Osteoblast (primary cell): Measurements from ENCODE around the gene LYRM1. TPM values are rescaled to one million over a fixed set of nuclear protein-coding genes. Genes with fewer than 3 reads are reported as not detected.
"Not testable (repeated sequence)": the region's sequence is repeated elsewhere in the genome, so short reads cannot be mapped to it uniquely, and the experiment has no call there.

Experiments used
- DNase-seq: peaks from one replicate; pipeline ENCODE4 v3.0.0; 2011; ENCODE audit warnings: low spot score, mixed read lengths; ENCODE audit not compliant: insufficient read length; ENCODE audit errors: missing footprints
- H2AFZ ChIP-seq: 2 replicates; pipeline ENCODE4 v1.6.0; 2011; ENCODE audit warnings: mild to moderate bottlenecking, low read length
- H3K27ac ChIP-seq: 2 replicates; pipeline ENCODE4 v1.5.1; 2011; ENCODE audit warnings: mild to moderate bottlenecking, low read depth, low read length, moderate library complexity
- H3K27me3 ChIP-seq: 2 replicates; pipeline ENCODE4 v1.6.0; 2012; ENCODE audit warnings: mild to moderate bottlenecking, control low read depth, inconsistent platforms, low read length, moderate library complexity; ENCODE audit not compliant: insufficient read depth
- H3K36me3 ChIP-seq: 2 replicates; pipeline ENCODE4 v1.5.1; 2011; ENCODE audit warnings: mild to moderate bottlenecking, low read length, control low read depth, moderate library complexity; ENCODE audit not compliant: insufficient read depth
- H3K4me1 ChIP-seq: 2 replicates; pipeline ENCODE4 v1.5.1; 2011; ENCODE audit warnings: mild to moderate bottlenecking, low read length, control low read depth, moderate library complexity; ENCODE audit not compliant: insufficient read depth
- H3K4me2 ChIP-seq: 2 replicates; pipeline ENCODE4 v1.6.0; 2011; ENCODE audit warnings: mild to moderate bottlenecking, low read length; ENCODE audit not compliant: insufficient read depth
- H3K4me3 ChIP-seq: fragments of 200-600 bp; sonication (generic); 3 replicates; pipeline ENCODE4 v1.5.1; 2012; ENCODE audit warnings: mild to moderate bottlenecking, low read length, inconsistent platforms; ENCODE audit not compliant: insufficient read depth
- H3K79me2 ChIP-seq: 2 replicates; pipeline ENCODE4 v1.6.0; 2012; ENCODE audit warnings: mild to moderate bottlenecking, low read length, control low read depth, inconsistent platforms; ENCODE audit not compliant: insufficient read depth
- H3K9me3 ChIP-seq: 2 replicates; pipeline ENCODE4 v1.5.1; 2011; ENCODE audit warnings: low read depth, low read length, control low read depth
- H4K20me1 ChIP-seq: 2 replicates; pipeline ENCODE4 v1.6.0; 2012; ENCODE audit warnings: mild to moderate bottlenecking, low read length, control low read depth; ENCODE audit not compliant: insufficient read depth
- total RNA-seq: library from RNA; depleted of rRNA; stranded (reverse); fragments of >200 nt; gene quantifications from 2 replicates; pipeline ENCODE4 v1.2.3, GENCODE V29; 2012
- TF ChIP-seq, protein P1 (sequence below): IDR thresholded peaks from 2 replicates; pipeline ENCODE4 v1.5.1; 2011; ENCODE audit warnings: mild to moderate bottlenecking, low read depth, low read length, moderate library complexity; ENCODE audit errors: extremely low read depth

The LYRM1 gene
- total RNA-seq, 1 donor, result 44.9 TPM

DNA sequence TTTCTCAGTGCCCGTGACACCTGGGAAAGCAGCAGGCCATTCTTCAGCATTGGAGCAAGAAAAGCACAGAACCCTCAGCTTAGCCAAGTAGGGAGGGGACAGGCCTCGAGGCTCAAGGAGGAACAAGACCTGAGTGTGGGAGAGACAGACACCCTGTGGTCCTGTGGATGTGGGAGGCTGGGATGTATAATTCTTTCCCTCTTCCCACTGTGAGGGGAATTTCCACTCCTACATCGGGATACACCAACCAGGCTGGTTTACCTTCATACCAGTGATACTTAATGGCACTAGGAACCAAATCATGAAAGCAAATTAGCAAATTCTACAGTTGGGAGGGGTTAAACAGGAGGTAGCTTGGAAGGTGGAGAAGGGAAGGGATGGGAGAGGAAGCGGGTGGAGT, 41.7 kb downstream of the LYRM1 start:
- H3K4me3 ChIP-seq, result no peak overlapping the region

DNA sequence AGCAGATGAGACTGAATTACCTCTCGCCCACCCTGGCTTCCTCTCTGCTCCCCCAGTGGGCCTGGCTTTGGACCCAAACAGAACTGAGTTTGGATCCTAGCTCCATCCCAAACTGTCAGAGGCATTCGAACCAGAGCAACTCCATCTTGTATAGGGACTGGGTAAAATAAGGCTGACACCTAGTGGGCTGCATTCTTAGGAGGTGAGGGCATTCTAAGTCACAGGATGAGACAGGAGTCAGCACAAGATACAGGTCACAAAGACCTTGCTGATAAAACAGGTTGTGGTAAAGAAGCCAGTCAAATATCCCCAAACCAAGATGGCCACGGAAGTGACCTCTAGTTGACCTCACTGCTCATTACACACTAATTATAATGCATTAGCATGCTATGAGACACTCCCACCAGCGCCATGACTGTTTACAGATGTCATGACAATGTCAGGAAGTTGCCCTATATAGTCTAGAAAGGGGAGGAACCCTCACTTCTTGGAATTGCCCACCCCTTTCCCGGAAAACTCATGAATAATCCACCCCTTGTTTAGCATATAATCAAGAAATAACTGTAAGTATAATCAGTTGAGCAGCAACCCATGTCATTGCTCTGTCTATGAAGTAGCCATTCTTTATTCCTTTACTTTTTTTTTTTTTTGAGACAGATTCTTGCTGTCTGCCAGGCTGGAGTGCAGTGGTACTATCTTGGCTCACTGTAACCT, 44.4 kb downstream of the LYRM1 start:
- no peak overlapping the region for H3K4me2 ChIP-seq
- TF ChIP-seq, protein P1, sequence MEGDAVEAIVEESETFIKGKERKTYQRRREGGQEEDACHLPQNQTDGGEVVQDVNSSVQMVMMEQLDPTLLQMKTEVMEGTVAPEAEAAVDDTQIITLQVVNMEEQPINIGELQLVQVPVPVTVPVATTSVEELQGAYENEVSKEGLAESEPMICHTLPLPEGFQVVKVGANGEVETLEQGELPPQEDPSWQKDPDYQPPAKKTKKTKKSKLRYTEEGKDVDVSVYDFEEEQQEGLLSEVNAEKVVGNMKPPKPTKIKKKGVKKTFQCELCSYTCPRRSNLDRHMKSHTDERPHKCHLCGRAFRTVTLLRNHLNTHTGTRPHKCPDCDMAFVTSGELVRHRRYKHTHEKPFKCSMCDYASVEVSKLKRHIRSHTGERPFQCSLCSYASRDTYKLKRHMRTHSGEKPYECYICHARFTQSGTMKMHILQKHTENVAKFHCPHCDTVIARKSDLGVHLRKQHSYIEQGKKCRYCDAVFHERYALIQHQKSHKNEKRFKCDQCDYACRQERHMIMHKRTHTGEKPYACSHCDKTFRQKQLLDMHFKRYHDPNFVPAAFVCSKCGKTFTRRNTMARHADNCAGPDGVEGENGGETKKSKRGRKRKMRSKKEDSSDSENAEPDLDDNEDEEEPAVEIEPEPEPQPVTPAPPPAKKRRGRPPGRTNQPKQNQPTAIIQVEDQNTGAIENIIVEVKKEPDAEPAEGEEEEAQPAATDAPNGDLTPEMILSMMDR, result no peak
- no peaks in the 10 kb centered on the region for H3K4me1 ChIP-seq
- DNase-seq, result no peak
- H3K27me3 ChIP-seq, result no peaks in the 10 kb centered on the region
- peak overlapping the region; percentile 2 for H2AFZ ChIP-seq
- no peak overlapping the region for H3K4me3 ChIP-seq
- peak overlapping the region; percentile 25 for H3K27ac ChIP-seq
- H3K36me3 ChIP-seq, result no peaks in the 10 kb centered on the region
- H3K79me2 ChIP-seq, result no peaks in the 10 kb centered on the region
- H4K20me1 ChIP-seq, result no peaks in the 10 kb centered on the region
- no peaks in the 10 kb centered on the region for H3K9me3 ChIP-seq

More for the DNA sequence above, 41.7 kb downstream of the LYRM1 start:
- Histone ChIP-seq H3K27ac (no peak overlapping the region), H3K4me2 (no peak overlapping the region), H3K36me3 (no peaks in the 10 kb centered on the region), H3K27me3 (no peaks in the 10 kb centered on the region), H4K20me1 (no peaks in the 10 kb centered on the region), H2AFZ (no peak overlapping the region), H3K9me3 (no peaks in the 10 kb centered on the region), H3K79me2 (no peaks in the 10 kb centered on the region), H3K4me1 (peaks cover 7% of the 10 kb centered on the region)
- DNase-seq, result no peak
- TF ChIP-seq, protein P1, result no peak

DNA sequence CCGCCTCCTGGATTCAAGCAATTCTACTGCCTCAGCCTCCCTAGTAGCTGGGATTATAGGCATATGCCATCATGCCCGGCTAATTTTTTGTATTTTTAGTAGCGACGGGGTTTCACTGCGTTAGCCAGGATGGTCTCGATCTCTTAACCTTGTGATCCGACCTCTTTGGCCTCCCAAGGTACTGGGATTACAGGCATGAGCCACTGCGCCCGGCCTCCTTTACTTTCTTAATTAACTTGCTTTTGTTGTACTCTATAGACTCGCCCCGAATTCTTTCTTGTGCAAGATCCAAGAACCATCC, 45.0 kb downstream of the LYRM1 start:
- not testable (repeated sequence) for DNase-seq, H3K79me2 ChIP-seq, H3K27me3 ChIP-seq

DNA sequence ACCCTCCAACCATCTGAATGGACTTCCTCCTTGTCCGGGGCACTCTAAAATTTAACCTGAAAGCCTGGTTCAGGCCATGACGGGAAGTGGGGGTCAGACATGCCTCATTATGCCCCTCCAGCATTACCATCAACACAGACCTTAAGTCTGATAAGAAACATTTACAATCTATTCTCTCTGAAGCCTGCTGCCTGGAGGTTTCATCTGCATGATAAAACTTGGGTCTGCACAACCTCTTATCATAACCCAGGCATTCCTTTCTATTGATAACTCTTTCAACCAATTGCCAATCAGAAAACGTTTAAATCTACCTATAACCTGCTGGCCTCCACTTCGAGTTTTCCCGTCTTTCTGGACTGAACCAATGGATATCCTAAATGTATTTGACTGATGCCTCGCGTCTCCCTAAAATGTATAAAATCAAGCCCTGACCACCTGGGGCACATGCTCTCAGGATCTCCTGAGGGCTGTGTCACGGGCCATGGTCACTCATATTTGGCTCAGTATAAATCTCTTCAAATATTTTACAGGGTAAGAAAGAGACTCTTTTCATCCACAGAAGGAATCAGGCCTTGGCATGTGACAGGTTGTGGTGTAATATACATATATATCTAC, 45.6 kb downstream of the LYRM1 start:
- Histone ChIP-seq H3K36me3 (no peaks in the 10 kb centered on the region), H3K4me2 (no peak overlapping the region), H3K4me3 (no peak overlapping the region), H3K27me3 (no peaks in the 10 kb centered on the region), H3K27ac (no peak overlapping the region), H2AFZ (no peak overlapping the region), H3K79me2 (no peaks in the 10 kb centered on the region), H4K20me1 (no peaks in the 10 kb centered on the region), H3K9me3 (no peaks in the 10 kb centered on the region), H3K4me1 (no peaks in the 10 kb centered on the region)
- TF ChIP-seq, protein P1, result no peak
- no peak for DNase-seq

More for the DNA sequence above, 45.0 kb downstream of the LYRM1 start:
- not testable (repeated sequence) for H3K4me1 ChIP-seq, H2AFZ ChIP-seq, H3K4me2 ChIP-seq, H3K27ac ChIP-seq, H4K20me1 ChIP-seq, H3K36me3 ChIP-seq, H3K9me3 ChIP-seq, H3K4me3 ChIP-seq
